ENCODE data around the gene GOPC. TPM values are rescaled to one million over a fixed set of nuclear protein-coding genes. Genes with fewer than 3 reads are reported as not detected.
"Not testable (repeated sequence)": the region's sequence is repeated elsewhere in the genome, so short reads cannot be mapped to it uniquely, and the experiment has no call there.

Gene GOPC
- total RNA-seq, 4 donors from 2014 or later = 20.5 to 34.1 (median 24.2) TPM

DNA sequence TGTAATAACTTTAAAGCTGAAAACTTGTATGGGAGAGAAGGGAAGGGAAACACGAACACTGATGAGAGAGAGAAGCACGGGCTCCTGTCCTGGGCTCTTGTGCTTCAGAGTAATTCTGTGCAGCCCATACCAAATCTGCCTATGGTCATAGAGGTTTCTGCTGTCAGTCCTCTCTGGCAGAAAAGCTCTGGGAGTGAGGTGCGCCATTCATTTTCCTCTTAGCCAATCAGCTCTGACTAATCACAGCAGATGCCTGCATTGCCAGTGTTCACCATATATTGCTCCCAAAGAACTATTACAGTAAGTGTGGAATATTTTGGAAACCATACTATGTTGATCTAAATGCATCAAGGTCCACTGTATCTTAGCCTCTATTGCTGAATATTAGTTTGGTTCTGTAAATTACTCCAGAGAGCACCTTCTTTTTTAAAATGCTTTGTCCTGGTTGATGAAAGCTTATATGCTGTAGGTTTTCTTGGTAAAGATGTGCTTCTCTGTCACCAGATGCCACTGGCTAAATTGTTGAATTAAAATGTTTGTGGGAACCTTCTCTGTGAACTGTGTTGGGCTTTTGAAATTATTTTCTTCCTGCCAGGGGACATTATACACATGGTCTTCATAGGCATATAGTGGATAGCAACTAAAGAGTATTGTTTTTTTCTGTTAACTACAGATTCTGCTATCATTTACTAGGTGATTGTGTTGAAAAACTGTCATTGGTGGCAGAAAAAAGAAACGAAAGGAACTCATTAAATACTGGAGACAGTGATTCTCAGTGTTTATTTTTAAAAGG is 81.5 kb downstream of the GOPC start:
- 67 to 80% methylated on average over 3 to 4 of the region's 4 CpGs for WGBS, 2 donors (ENCODE audit: low coverage in 1 of 2)
- H3K27ac ChIP-seq = no peak overlapping the region
- TF ChIP-seq, protein P1, sequence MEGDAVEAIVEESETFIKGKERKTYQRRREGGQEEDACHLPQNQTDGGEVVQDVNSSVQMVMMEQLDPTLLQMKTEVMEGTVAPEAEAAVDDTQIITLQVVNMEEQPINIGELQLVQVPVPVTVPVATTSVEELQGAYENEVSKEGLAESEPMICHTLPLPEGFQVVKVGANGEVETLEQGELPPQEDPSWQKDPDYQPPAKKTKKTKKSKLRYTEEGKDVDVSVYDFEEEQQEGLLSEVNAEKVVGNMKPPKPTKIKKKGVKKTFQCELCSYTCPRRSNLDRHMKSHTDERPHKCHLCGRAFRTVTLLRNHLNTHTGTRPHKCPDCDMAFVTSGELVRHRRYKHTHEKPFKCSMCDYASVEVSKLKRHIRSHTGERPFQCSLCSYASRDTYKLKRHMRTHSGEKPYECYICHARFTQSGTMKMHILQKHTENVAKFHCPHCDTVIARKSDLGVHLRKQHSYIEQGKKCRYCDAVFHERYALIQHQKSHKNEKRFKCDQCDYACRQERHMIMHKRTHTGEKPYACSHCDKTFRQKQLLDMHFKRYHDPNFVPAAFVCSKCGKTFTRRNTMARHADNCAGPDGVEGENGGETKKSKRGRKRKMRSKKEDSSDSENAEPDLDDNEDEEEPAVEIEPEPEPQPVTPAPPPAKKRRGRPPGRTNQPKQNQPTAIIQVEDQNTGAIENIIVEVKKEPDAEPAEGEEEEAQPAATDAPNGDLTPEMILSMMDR (IDR thresholded peaks at IDR 0.05) = no peak
- TF ChIP-seq EP300 (IDR thresholded peaks at IDR 0.05) (no peak), POLR2AphosphoS5 (IDR thresholded peaks at IDR 0.05) (no peak), POLR2A (IDR thresholded peaks at IDR 0.05) (no peak)
- no peaks in the 10 kb centered on the region for H3K9me3 ChIP-seq
- H3K4me1 ChIP-seq = no peaks in the 10 kb centered on the region
- H3K36me3 ChIP-seq = peaks cover 0 to 10% of the 10 kb centered on the region in 2 donors
- ATAC-seq = no peak
- H3K27me3 ChIP-seq = no peaks in the 10 kb centered on the region
- no peak overlapping the region for H3K4me3 ChIP-seq

DNA sequence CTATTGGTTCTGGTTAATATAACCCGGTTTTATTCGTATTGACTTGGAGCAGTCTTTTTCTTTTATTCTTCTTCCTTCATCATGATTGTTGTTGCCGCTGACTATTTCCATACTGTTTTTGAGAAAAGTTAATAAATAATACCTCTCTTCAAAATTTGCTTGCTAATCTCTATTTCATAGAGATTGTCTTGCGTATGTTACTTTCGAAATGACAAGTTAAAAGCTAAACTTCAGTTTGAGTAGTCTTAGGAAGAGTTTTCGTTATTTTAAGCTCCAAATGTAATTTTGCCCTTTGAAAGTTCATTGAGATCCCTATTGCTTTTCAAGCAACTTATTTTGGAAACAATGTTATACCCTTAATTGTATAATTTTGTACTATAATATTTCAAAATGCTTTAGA is 83.4 kb downstream of the GOPC start:
- H3K27ac ChIP-seq = no peak overlapping the region
- no peak overlapping the region for H3K4me3 ChIP-seq
- WGBS, 2 donors (ENCODE audit: low coverage in 1 of 2) = 94% methylated on average over 3 to 6 of the region's 6 CpGs
- H3K27me3 ChIP-seq = no peaks in the 10 kb centered on the region
- H3K9me3 ChIP-seq = no peaks in the 10 kb centered on the region
- H3K4me1 ChIP-seq = no peaks in the 10 kb centered on the region
- H3K36me3 ChIP-seq = peaks cover 0 to 4% of the 10 kb centered on the region in 2 donors
- TF ChIP-seq POLR2A (IDR thresholded peaks at IDR 0.05) = no peak
- no peak for TF ChIP-seq EP300 (IDR thresholded peaks at IDR 0.05)
- TF ChIP-seq, protein P1 (IDR thresholded peaks at IDR 0.05) = no peak
- TF ChIP-seq POLR2AphosphoS5 (IDR thresholded peaks at IDR 0.05) = no peak
- no peak for ATAC-seq

DNA sequence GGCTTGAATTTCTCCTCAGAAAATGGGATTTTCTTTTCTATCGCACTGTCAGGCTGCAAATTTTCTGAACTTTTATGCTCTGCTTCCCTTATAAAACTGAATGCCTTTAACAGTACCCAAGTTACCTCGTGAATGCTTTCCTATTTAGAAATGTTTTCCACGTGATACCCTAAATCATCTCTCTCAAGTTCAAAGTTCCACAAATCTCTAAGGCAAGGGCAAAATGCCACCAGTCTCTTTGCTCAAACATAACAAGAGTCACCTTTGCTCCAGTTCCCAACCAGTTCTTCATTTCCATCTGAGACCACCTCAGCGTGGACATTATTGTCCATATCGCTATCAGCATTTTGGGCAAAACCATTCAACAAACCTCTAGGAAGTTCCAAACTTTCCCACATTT is 84.3 kb downstream of the GOPC start:
- WGBS, 2 donors (ENCODE audit: low coverage in 1 of 2) = 98 to 99% methylated on average over 5 of the region's 5 CpGs

DNA sequence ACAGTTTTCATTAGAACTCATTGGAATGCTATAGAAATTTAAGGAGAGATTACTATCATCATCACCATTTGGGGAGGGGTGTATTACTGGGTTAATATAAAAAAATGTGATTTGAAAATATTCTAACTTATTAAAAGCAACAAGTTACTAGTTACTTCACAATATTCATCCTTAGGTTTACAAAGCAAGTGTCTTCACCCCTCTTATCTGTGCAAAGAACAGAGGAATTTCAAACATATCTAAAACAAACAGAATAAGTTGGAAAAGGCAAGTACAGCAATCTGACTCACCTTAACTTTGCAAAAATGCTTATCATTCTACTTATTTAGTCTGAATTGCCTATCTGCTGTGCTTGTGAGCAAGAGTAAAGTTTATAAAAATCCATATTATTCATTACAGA is 87.0 kb downstream of the GOPC start:
- Histone ChIP-seq H3K4me1 (no peaks in the 10 kb centered on the region), H3K27ac (no peak overlapping the region), H3K36me3 (peaks cover 0 to 2% of the 10 kb centered on the region in 2 donors), H3K4me3 (no peak overlapping the region), H3K9me3 (no peaks in the 10 kb centered on the region), H3K27me3 (no peaks in the 10 kb centered on the region)
- no peak for ATAC-seq
- TF ChIP-seq, protein P1 (IDR thresholded peaks at IDR 0.05) = no peak
- TF ChIP-seq POLR2AphosphoS5 (IDR thresholded peaks at IDR 0.05) (no peak), EP300 (IDR thresholded peaks at IDR 0.05) (no peak), POLR2A (IDR thresholded peaks at IDR 0.05) (no peak)

More for the DNA sequence above, 84.3 kb downstream of the GOPC start:
- not testable (repeated sequence) for H3K4me1 ChIP-seq, H3K4me3 ChIP-seq, H3K27me3 ChIP-seq, H3K9me3 ChIP-seq, H3K36me3 ChIP-seq, ATAC-seq, H3K27ac ChIP-seq

DNA sequence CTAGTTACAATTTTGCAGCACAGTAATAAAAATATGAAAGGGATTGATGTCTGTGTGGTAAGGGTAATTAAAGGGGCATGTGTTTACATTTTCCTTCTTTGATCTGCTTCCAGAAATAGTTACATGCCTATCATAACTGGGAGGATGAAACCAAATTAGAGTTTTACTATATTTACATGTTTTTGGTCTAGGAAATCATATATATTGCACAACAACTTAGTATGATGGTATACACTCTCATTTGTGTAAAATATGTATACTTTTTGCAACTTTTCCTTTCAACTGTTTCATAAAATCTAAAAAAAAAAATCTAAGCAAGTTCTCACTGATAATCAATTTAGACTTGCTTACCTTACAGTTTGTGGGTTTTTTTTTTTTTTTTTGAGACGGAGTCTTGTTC is 87.7 kb downstream of the GOPC start:
- WGBS, 2 donors (ENCODE audit: low coverage in 1 of 2) = 86% methylated on average over 1 of the region's 1 CpG; no CpG with 5 or more reads in 1 of the 2 donors
- H3K4me1 ChIP-seq = no peaks in the 10 kb centered on the region
- ATAC-seq = no peak
- no peaks in the 10 kb centered on the region for H3K27me3 ChIP-seq
- no peaks in the 10 kb centered on the region for H3K36me3 ChIP-seq
- no peak overlapping the region for H3K4me3 ChIP-seq
- no peaks in the 10 kb centered on the region for H3K9me3 ChIP-seq
- TF ChIP-seq POLR2A (IDR thresholded peaks at IDR 0.05) (no peak), POLR2AphosphoS5 (IDR thresholded peaks at IDR 0.05) (no peak), EP300 (IDR thresholded peaks at IDR 0.05) (no peak)
- TF ChIP-seq, protein P1 (IDR thresholded peaks at IDR 0.05) = no peak
- H3K27ac ChIP-seq = no peak overlapping the region

Measured in gastroesophageal sphincter (tissue), 4 donors.